ENCODE data around the gene ADAMTS2. TPM values are rescaled to one million over a fixed set of nuclear protein-coding genes. Genes with fewer than 3 reads are reported as not detected.

ADAMTS2 gene
- total RNA-seq, 1 donor from 2014 or later = 18.8 TPM

- TF ChIP-seq EZH2 (IDR thresholded peaks at IDR 0.05; ENCODE audit: insufficient read depth, low read length) = no peak
- TF ChIP-seq CTCF (IDR thresholded peaks at IDR 0.05; ENCODE audit: insufficient read depth, low read depth, low read length) = no peak
- no peaks in the 10 kb centered on the region for H3K27me3 Mint-ChIP-seq (ENCODE audit: low read depth, unreplicated experiment)
- DNase-seq (ENCODE audit: low read depth) = no peak
- H3K4me3 Mint-ChIP-seq (ENCODE audit: unreplicated experiment) = no peak overlapping the region
- Histone ChIP-seq H3K9ac (ENCODE audit: low read length) (no peak overlapping the region), H3K36me3 (ENCODE audit: insufficient read depth, low read length) (no peaks in the 10 kb centered on the region), H3K4me2 (ENCODE audit: low read length) (no peak overlapping the region), H4K20me1 (ENCODE audit: insufficient read depth, low read length) (no peaks in the 10 kb centered on the region), H3K9me3 (ENCODE audit: insufficient read depth, low read depth, low read length) (peaks cover 2% of the 10 kb centered on the region), H3K27ac (ENCODE audit: low read depth, low read length) (no peak overlapping the region), H3K4me3 (ENCODE audit: insufficient read depth, low read depth, low read length) (no peak overlapping the region), H2AFZ (ENCODE audit: low read depth, low read length) (no peak overlapping the region), H3K4me1 (ENCODE audit: insufficient read depth, low read length) (no peaks in the 10 kb centered on the region), H3K27me3 (ENCODE audit: insufficient read depth, low read length) (no peaks in the 10 kb centered on the region), H3K79me2 (ENCODE audit: insufficient read depth, low read length) (no peaks in the 10 kb centered on the region)
- peaks cover 23% of the 10 kb centered on the region for H3K9me3 Mint-ChIP-seq (ENCODE audit: unreplicated experiment)
- peaks cover 12% of the 10 kb centered on the region for H3K4me1 Mint-ChIP-seq (ENCODE audit: low read depth, unreplicated experiment)
- peaks cover 25% of the 10 kb centered on the region for H3K36me3 Mint-ChIP-seq (ENCODE audit: low read depth, unreplicated experiment)
- no peak overlapping the region for H3K27ac Mint-ChIP-seq (ENCODE audit: unreplicated experiment)
- FAIRE-seq = no peak
Observed at GRCh38 chr5:179223528-179223927, 121.7 kb downstream of the ADAMTS2 start.

- Mint-ChIP-seq H3K4me3 (ENCODE audit: unreplicated experiment) (no peak overlapping the region), H3K9me3 (ENCODE audit: unreplicated experiment) (peaks cover 23% of the 10 kb centered on the region), H3K4me1 (ENCODE audit: low read depth, unreplicated experiment) (peaks cover 4% of the 10 kb centered on the region), H3K27ac (ENCODE audit: unreplicated experiment) (no peak overlapping the region), H3K27me3 (ENCODE audit: low read depth, unreplicated experiment) (no peaks in the 10 kb centered on the region), H3K36me3 (ENCODE audit: low read depth, unreplicated experiment) (peaks cover 25% of the 10 kb centered on the region)
- Histone ChIP-seq H3K79me2 (ENCODE audit: insufficient read depth, low read length) (no peaks in the 10 kb centered on the region), H2AFZ (ENCODE audit: low read depth, low read length) (no peak overlapping the region), H3K27me3 (ENCODE audit: insufficient read depth, low read length) (no peaks in the 10 kb centered on the region), H3K4me3 (ENCODE audit: insufficient read depth, low read depth, low read length) (no peak overlapping the region), H4K20me1 (ENCODE audit: insufficient read depth, low read length) (no peaks in the 10 kb centered on the region), H3K27ac (ENCODE audit: low read depth, low read length) (no peak overlapping the region), H3K9me3 (ENCODE audit: insufficient read depth, low read depth, low read length) (peaks cover 2% of the 10 kb centered on the region), H3K9ac (ENCODE audit: low read length) (no peak overlapping the region), H3K4me1 (ENCODE audit: insufficient read depth, low read length) (no peaks in the 10 kb centered on the region), H3K36me3 (ENCODE audit: insufficient read depth, low read length) (no peaks in the 10 kb centered on the region), H3K4me2 (ENCODE audit: low read length) (no peak overlapping the region)
- no peak for TF ChIP-seq CTCF (IDR thresholded peaks at IDR 0.05; ENCODE audit: insufficient read depth, low read depth, low read length)
- no peak for TF ChIP-seq EZH2 (IDR thresholded peaks at IDR 0.05; ENCODE audit: insufficient read depth, low read length)
- DNase-seq (ENCODE audit: low read depth) (no peak), FAIRE-seq (no peak)
Observed at GRCh38 chr5:179222246-179223017, 122.8 kb downstream of the ADAMTS2 start.

GRCh38 chr5:179221877-179222220 lies 123.4 kb downstream of the ADAMTS2 start:
- H3K36me3 Mint-ChIP-seq (ENCODE audit: low read depth, unreplicated experiment) = peaks cover 25% of the 10 kb centered on the region
- TF ChIP-seq EZH2 (IDR thresholded peaks at IDR 0.05; ENCODE audit: insufficient read depth, low read length) (no peak), CTCF (IDR thresholded peaks at IDR 0.05; ENCODE audit: insufficient read depth, low read depth, low read length) (no peak)
- no peak overlapping the region for H3K4me2 ChIP-seq (ENCODE audit: low read length)
- no peak overlapping the region for H3K27ac Mint-ChIP-seq (ENCODE audit: unreplicated experiment)
- H3K79me2 ChIP-seq (ENCODE audit: insufficient read depth, low read length) = no peaks in the 10 kb centered on the region
- H3K4me3 ChIP-seq (ENCODE audit: insufficient read depth, low read depth, low read length) = no peak overlapping the region
- H2AFZ ChIP-seq (ENCODE audit: low read depth, low read length) = no peak overlapping the region
- H3K27me3 ChIP-seq (ENCODE audit: insufficient read depth, low read length) = no peaks in the 10 kb centered on the region
- FAIRE-seq (no peak), DNase-seq (ENCODE audit: low read depth) (no peak)
- H4K20me1 ChIP-seq (ENCODE audit: insufficient read depth, low read length) = no peaks in the 10 kb centered on the region
- H3K9ac ChIP-seq (ENCODE audit: low read length) = no peak overlapping the region
- no peaks in the 10 kb centered on the region for H3K27me3 Mint-ChIP-seq (ENCODE audit: low read depth, unreplicated experiment)
- H3K9me3 ChIP-seq (ENCODE audit: insufficient read depth, low read depth, low read length) = peaks cover 2% of the 10 kb centered on the region
- H3K4me1 ChIP-seq (ENCODE audit: insufficient read depth, low read length) = no peaks in the 10 kb centered on the region
- H3K27ac ChIP-seq (ENCODE audit: low read depth, low read length) = no peak overlapping the region
- no peak overlapping the region for H3K4me3 Mint-ChIP-seq (ENCODE audit: unreplicated experiment)
- no peaks in the 10 kb centered on the region for H3K36me3 ChIP-seq (ENCODE audit: insufficient read depth, low read length)
- H3K4me1 Mint-ChIP-seq (ENCODE audit: low read depth, unreplicated experiment) = peaks cover 7% of the 10 kb centered on the region
- H3K9me3 Mint-ChIP-seq (ENCODE audit: unreplicated experiment) = peaks cover 23% of the 10 kb centered on the region

Data from astrocyte (in vitro differentiated cells and primary cell).